Stimulated activated CD8-positive, alpha-beta memory T cell treated with anti-CD3 and anti-CD28 coated beads, Interleukin-7, amount 100 ng/mL, for 24 hours (primary cell): ENCODE measurements around the gene SYCE3.

Experiments
- DNase-seq: peaks from one replicate; pipeline ENCODE4 v3.0.0-alpha.2; 2020; ENCODE audit warnings: low read depth

SYCE3 gene

GRCh38 chr22:50576070-50576469, 13.4 kb upstream of the SYCE3 start:
- no peak for DNase-seq

GRCh38 chr22:50575426-50575941, 12.8 kb upstream of the SYCE3 start:
- no peak for DNase-seq

DNA sequence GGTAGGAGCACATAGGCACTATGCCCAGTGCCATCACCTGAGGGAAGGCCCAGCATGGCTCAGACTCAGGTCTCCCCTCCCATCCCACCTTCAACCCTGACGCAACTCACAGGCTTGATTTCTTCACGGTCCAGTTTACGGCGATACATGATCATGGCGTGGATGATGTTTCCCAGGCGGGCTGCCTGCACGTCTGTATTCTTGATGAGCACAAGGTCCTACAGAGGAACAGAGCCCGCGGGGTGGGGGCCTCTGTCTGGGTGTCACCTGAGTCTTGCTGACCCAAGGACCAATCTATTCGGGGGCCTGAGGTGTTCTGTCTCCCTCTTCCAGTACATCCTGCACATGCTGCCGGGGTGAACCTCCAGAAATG, 11.7 kb upstream of the SYCE3 start:
- no peak for DNase-seq

- DNase-seq, result no peak
Observed at GRCh38 chr22:50573491-50574382, 11.0 kb upstream of the SYCE3 start.

DNA sequence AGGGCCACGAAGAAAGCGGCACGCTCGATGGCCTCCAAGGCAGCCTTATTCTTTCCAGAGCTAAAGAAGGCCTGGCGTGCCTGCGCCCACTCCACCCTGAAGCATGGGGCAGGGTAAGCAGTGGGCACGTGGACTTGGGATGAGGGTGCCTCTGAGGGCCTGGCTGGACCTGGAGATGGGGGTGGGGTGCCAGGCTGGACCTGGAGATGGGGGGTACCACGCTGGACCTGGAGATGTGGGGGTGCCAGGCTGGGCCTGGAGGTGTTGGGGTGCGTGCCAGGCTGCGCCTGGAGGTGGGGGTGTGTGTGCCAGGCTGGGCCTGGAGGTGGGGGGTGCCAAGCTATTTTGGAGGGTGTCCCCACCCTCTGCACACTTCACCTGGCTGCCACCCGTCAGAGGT, 10.2 kb upstream of the SYCE3 start:
- no peak for DNase-seq

GRCh38 chr22:50571264-50572175, 8.8 kb upstream of the SYCE3 start:
- no peak for DNase-seq

DNA sequence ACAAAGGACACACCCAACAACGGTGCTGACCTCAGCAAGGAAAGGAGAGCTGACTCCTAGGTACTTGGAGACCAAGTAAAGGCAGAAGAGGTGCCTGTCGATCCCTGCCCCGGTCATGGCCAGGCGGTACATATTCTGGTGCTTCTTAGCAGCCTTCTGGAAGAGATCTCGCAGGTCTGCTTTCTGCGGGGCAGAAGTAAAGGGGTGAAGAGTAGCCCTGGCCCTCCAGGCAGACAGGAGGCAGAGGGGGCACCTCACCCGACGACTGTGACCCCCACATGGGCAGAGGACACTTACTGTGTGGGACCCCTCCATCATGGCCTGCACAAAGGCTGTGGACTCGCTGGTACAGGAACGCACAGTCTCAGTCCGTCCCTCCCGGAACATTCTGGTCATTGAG, 8.1 kb upstream of the SYCE3 start:
- no peak for DNase-seq

DNA sequence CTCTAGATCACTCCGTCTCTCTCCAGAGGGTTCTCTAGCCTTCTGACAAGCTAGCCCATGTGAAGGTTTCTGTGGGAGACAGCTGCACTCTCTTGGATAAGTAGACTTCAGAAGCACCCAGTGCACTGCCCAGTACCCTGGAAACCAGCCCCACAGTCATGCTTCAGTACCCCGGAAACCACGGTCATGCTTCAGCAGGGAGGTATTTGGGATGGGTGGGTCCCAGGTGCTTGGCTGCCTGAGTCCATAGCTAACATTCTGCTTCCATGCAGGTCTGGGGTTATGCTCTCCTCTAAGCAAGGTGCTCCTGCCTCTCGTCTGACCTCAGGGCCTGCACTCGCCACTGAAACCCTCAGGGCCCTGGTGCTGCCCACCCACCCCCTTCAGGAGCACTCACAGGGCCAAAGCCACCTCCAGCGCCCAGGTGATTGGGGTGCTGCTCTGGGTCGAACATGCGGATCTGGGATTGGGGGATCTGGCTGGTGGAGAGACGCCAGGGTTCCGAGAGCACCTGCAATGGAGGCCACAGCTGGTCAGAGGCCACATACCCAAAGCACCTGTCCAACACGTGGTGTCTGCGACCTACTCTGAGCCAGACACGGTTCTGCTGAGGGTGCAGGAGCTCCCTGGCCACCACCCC, 7.3 kb upstream of the SYCE3 start:
- DNase-seq, result no peak

DNA sequence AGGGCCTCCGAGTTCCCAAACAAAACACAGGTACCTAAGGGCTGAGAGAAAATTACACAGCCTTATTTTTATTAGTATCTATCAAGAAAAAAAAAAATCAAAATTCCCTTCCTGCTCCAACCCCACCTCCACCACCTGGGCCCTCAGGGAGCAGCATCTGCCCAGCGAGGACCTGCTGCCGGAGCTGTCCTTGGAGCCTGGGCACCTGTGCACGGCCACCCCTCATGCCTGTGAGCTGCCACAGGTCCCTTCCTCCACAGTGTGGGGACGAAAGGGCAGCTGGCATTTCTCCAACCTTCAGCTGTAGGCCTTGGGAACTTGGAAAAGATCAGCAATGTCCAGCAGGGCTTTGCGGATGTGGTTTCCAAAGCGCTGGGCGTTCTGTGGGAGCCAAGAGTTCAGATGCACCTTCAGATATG, 6.3 kb upstream of the SYCE3 start:
- DNase-seq, result no peak

DNA sequence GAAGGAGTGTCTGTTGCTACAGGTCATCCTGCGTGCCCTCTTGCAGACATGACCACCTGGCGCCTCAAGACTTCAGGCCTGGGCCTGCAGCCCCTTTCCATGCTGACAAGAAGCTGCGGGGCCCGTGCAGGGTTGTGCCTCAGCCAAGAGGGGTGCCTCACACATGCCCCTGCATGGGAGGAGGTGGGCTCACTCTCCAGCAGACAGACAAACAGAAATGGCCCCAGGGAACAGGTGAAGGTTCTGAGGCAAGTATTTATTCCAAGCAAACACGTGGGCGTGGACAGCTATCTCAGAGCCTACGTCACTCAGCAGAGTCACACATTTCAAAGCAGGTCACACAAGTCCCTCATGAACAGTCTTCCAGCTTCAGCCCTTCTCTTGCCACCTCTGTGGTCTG, 5.9 kb upstream of the SYCE3 start:
- DNase-seq, result no peak

- no peak for DNase-seq
Observed at GRCh38 chr22:50567721-50568252, 5.1 kb upstream of the SYCE3 start.

GRCh38 chr22:50564289-50564688, 1.6 kb upstream of the SYCE3 start:
- DNase-seq, result no peak

- DNase-seq, result no peak
Observed at GRCh38 chr22:50563413-50564160, 868 bp upstream of the SYCE3 start.

DNA sequence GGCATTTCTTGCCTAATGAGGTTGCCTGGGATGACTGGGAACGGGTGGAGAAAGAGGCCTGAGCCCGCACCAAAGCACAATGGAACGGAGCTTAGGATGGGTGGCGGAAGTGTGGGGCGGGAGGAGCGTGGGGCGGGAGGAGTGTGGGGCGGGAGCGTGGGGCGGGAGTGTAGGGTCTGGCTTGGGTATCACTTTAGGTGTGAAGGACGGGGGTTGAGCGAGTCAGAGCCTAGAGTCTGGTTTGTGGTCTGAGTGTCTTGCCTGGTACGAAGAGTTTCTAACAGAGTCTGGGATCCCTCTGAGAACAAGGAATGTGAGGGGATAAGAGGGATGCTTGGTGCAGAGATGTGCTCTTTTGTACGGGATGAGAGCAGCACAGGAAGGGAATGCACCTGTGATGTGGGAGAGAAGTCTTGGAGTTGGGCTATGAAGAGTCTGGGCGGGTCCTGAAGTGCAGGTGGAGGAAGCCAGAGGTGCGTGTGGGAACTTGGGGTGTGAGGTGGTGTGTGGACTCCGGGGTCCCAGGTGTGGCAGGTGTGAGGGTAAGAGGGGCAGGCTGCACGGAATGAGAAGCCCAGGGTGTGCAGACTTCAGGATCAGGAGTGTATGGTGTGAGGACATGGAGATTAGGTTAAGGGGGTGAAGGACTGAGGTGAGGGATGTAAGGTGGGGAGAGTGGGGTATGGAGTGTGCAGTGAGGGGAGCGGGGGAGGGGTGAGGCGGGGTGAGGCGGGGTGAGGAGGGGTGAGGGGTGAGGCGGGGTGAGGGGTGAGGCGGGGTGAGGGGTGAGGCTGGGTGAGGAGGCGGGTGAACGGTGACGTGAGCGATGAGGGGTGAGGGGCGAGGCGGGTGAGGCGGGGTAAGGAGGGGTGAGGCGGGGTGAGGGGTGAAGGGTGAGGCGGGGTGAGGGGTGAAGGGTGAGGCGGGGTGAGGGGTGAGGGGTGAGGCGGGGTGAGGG, 1.0 kb downstream of the SYCE3 start:
- DNase-seq, result no peak

GRCh38 chr22:50560034-50560433, 2.7 kb downstream of the SYCE3 start:
- DNase-seq, result no peak

DNA sequence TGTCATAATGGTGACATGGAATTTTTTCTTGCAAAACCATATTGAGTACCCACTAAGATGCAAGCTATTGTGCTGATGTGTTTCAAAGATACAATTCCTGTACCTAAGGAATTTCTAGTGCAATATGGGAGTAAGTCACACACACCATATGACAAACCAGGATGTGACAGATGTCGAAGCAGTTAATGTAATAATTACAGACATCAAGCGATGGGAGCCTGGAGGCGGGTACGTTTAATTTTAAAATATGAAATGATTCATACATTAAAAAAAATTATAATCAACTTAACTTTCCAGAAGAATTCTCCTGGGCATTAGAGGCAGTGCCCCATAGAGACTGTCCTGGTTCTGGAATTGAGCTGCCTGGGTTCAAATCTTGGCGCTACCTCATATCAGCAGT, 6.0 kb downstream of the SYCE3 start:
- DNase-seq, result no peak

DNA sequence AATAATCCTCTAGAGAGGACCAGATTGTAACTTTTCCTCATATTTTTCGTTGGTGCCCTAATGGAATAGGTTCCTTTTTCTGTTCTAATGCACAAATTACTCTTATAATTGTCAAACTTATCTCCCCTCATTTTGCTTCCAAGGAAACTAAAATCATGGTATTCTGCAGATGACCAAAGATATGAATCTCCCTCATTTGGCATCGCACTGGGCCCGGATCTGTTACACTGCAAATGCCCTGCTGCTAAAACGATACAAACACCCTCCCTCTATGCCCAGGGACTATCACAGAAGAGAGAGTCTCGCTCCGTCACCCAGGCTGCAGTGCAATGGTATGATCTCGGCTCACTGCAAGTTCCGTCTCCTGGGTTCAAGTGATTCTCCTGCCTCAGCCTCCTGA, 9.4 kb downstream of the SYCE3 start:
- DNase-seq, result no peak

DNA sequence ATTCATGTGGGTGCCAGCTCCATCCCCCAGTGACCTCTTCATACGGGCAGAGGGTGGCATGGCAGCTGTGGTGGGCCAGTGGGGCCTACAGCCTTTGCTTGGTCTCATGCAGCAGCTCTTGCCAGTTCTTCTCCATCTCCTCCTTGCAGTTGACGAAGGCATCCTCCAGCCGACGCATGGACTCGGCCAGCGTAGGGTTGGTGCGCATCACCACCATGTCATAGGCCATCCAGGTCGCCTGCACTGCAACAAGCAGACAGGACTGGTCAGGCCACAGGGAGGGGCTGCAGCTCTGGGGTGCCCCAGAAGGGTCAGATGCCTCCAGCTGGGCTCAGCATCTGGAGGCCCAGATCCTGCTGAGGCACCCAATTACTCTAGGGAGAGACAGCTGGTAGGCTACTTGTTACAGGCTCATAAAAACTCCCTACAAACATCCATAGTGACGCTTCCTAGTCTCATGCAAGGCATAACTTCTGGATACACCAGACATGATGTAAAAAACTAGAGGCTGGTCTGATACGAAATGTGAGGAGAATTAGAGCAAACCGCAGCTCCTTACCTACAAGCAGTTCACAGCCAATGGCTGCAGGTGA, 11.5 kb downstream of the SYCE3 start:
- no peak for DNase-seq

- no peak for DNase-seq
Observed at GRCh38 chr22:50550395-50550794, 12.3 kb downstream of the SYCE3 start.
